HEK293T (cell line): Measurements from ENCODE around the gene NEBL.
"Not testable (repeated sequence)": the region's sequence is repeated elsewhere in the genome, so short reads cannot be mapped to it uniquely, and the experiment has no call there.

Experiments
- CTCF ChIA-PET: fragments of 350-600 bp; formaldehyde crosslinking; extraction: SDS; loops from one replicate; lab custom pipeline; 2021; ENCODE audit warnings: antibody characterized with exemption, inconsistent platforms; lab: Yijun Ruan, JAX
- POLR2A ChIA-PET: fragments of 350-600 bp; formaldehyde crosslinking; extraction: SDS; loops from one replicate; lab custom pipeline; 2020; ENCODE audit warnings: antibody characterized with exemption, inconsistent platforms; lab: Yijun Ruan, JAX
- DNase-seq: peaks from one replicate; pipeline ENCODE4 v3.0.0; 2012; ENCODE audit warnings: mixed read lengths; ENCODE audit errors: extremely low spot score
- ARNT ChIP-seq: fragments of 450-650 bp; IDR thresholded peaks from 2 replicates; pipeline ENCODE4 v1.6.1; 2017; ENCODE audit warnings: mild to moderate bottlenecking
- BHLHE40 ChIP-seq: fragments of 450-650 bp; IDR thresholded peaks from 2 replicates; pipeline ENCODE4 v1.6.1; 2016; ENCODE audit warnings: mild to moderate bottlenecking, moderate library complexity, borderline replicate concordance
- CTBP1 ChIP-seq: fragments of 450-650 bp; IDR thresholded peaks from 2 replicates; pipeline ENCODE4 v1.6.1; 2016; ENCODE audit warnings: borderline replicate concordance
- ELF4 ChIP-seq: fragments of 450-650 bp; IDR thresholded peaks from 2 replicates; pipeline ENCODE4 v1.6.1; 2017; ENCODE audit warnings: antibody characterized with exemption
- FOXA1 ChIP-seq: fragments of 450-650 bp; IDR thresholded peaks from 2 replicates; pipeline ENCODE4 v1.6.1; 2016; ENCODE audit warnings: mild to moderate bottlenecking
- FOXK2 ChIP-seq: fragments of 450-650 bp; IDR thresholded peaks from 2 replicates; pipeline ENCODE4 v1.6.1; 2016; ENCODE audit warnings: mild to moderate bottlenecking
- FOXM1 ChIP-seq: fragments of 450-650 bp; IDR thresholded peaks from 2 replicates; pipeline ENCODE4 v1.6.1; 2017; ENCODE audit warnings: mild to moderate bottlenecking, borderline replicate concordance
- HDGF ChIP-seq: fragments of 450-650 bp; IDR thresholded peaks from 2 replicates; pipeline ENCODE4 v1.6.1; 2017; ENCODE audit warnings: antibody characterized with exemption, borderline replicate concordance
- L3MBTL2 ChIP-seq: fragments of 450-650 bp; conservative IDR thresholded peaks from 2 replicates; pipeline ENCODE4 v1.6.1; 2016; ENCODE audit warnings: mild to moderate bottlenecking
- LEF1 ChIP-seq: fragments of 450-650 bp; IDR thresholded peaks from 2 replicates; pipeline ENCODE4 v1.6.1; 2017; ENCODE audit warnings: mild to moderate bottlenecking, borderline replicate concordance
- NFRKB ChIP-seq: fragments of 450-650 bp; IDR thresholded peaks from 2 replicates; pipeline ENCODE4 v1.6.1; 2016; ENCODE audit warnings: mild to moderate bottlenecking, moderate library complexity
- SP1 ChIP-seq: fragments of 450-650 bp; IDR thresholded peaks from 2 replicates; pipeline ENCODE4 v1.6.1; 2017
- SUZ12 ChIP-seq: fragments of 450-650 bp; IDR thresholded peaks from 2 replicates; pipeline ENCODE4 v1.6.1; 2016; ENCODE audit warnings: mild to moderate bottlenecking
- TARDBP ChIP-seq: fragments of 450-650 bp; IDR thresholded peaks from 2 replicates; pipeline ENCODE4 v1.6.1; 2016
- ZNF384 ChIP-seq: fragments of 450-650 bp; IDR thresholded peaks from 2 replicates; pipeline ENCODE4 v1.6.1; 2016
- TF ChIP-seq, protein P1 (sequence below): fragments of 450-650 bp; IDR thresholded peaks from 2 replicates; pipeline ENCODE4 v1.6.1; 2016

NEBL gene

GRCh38 chr10:20897146-20897825 is at the start of gene NEBL:
TSS of gene NEBL (minus strand) at chr10:20897311. CDS start at chr10:20897205, 106 bp downstream.
- ChIA-PET POLR2A (no interaction called here), CTCF (no interaction called here)
- DNase-seq: no peak
- TF ChIP-seq, protein P1, sequence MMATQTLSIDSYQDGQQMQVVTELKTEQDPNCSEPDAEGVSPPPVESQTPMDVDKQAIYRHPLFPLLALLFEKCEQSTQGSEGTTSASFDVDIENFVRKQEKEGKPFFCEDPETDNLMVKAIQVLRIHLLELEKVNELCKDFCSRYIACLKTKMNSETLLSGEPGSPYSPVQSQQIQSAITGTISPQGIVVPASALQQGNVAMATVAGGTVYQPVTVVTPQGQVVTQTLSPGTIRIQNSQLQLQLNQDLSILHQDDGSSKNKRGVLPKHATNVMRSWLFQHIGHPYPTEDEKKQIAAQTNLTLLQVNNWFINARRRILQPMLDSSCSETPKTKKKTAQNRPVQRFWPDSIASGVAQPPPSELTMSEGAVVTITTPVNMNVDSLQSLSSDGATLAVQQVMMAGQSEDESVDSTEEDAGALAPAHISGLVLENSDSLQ: no peak
- TF ChIP-seq ARNT (no peak), FOXM1 (no peak), FOXK2 (no peak), SUZ12 (no peak), FOXA1 (no peak), BHLHE40 (no peak), ZNF384 (no peak), CTBP1 (no peak), NFRKB (no peak), LEF1 (no peak), TARDBP (no peak), HDGF (no peak), ELF4 (no peak), SP1 (no peak), L3MBTL2 (no peak)

DNA sequence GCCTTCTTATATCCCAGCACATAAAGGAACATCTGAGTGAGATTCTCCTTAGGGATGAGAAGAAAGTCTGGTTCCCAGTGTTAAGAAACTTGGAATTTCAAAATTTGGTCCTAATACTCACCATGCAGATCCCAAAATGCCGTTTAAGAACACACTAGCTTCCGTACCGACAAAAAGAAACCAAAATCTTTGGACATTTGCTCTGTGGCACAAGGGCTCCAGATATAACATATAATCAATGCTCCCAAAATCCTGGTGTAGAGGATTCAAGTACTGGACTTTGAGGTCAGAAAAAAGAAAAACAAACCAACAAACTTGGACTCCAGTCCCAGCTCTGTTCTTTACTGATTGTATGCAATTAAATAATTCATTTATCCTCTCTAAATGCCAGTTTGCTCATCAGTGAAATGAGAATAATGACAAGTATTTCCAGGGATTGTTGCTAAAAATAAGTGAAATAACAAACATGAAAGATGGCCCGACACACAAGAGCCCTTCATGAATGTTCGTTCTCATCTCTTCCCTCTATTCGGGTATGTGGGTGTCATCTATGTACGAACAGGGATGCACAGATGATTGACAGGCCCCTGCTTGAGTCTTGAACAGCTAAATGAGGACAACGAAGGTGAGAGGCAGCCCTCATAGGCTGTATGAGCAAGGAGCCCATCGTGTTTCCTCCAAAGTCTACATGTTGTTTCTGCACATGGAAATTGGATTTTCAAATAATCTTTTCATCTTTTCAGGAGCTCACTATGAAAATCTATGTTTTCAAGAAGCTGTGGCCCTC is 48.6 kb upstream of the NEBL start:
- CTCF ChIA-PET: no interaction called here
- DNase-seq: no peak
- no peak for TF ChIP-seq L3MBTL2
- TF ChIP-seq, protein P1: peak; percentile 63; the same call in 1 of the 2 replicates
- POLR2A ChIA-PET: no interaction called here

- TF ChIP-seq SUZ12: no peak
- TF ChIP-seq CTBP1: no peak
- no peak for TF ChIP-seq FOXK2
- no peak for TF ChIP-seq LEF1
- no peak for TF ChIP-seq NFRKB
- TF ChIP-seq HDGF: no peak
- no peak for TF ChIP-seq L3MBTL2
- no peak for TF ChIP-seq BHLHE40
- TF ChIP-seq ELF4: no peak
- no peak for TF ChIP-seq FOXA1
- TF ChIP-seq, protein P1: no peak
- TF ChIP-seq SP1: no peak
- no peak for TF ChIP-seq TARDBP
- no peak for TF ChIP-seq ZNF384
- CTCF ChIA-PET: no interaction called here
- POLR2A ChIA-PET: no interaction called here
These were observed 47.8 kb upstream of the NEBL start for GRCh38 chr10:20944789-20945502.

DNA sequence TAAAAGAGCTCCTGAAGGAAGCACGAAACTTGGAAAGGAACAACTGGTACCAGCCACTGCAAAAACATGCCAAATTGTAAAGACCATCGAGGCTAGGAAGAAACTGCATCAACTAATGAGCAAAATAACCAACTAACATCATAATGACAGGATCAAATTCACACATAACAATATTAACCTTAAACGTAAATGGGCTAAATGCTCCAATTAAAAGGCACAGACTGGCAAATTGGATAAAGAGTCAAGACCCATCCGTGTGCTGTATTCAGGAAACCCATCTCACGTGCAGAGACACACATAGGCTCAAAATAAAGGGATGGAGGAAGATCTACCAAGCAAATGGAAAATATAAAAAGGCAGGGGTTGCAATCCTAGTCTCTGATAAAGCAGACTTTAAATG is 42.3 kb upstream of the NEBL start:
- DNase-seq, POLR2A ChIA-PET, CTCF ChIA-PET: not testable (repeated sequence)

More at GRCh38 chr10:20944789-20945502, 47.8 kb upstream of the NEBL start:
- DNase-seq: no peak

DNA sequence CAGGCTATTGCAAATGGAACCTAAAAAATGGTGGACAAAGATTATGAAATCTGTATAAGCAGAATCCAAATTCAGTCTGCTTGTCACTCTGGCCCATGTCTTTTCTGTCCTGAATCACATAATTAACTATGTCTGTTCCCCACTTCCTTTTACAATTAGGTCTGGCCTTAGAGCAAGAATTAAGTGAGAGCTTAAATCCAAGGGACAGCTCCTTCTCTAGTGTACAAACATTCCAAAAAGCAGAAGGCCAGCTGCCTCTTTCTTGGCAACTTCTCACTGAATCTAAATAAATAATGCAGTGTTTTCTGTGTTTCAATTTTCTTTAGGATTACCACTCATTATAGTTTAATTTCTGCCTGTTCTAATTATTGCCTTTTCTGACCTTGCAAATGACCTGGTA is 39.3 kb upstream of the NEBL start:
- POLR2A ChIA-PET: no interaction called here

More for the DNA sequence above, 39.3 kb upstream of the NEBL start:
- CTCF ChIA-PET: no interaction called here
- TF ChIP-seq L3MBTL2: no peak
- no peak for TF ChIP-seq CTBP1
- TF ChIP-seq FOXM1: no peak
- TF ChIP-seq ELF4: no peak
- TF ChIP-seq HDGF: no peak
- TF ChIP-seq, protein P1: no peak
- no peak for TF ChIP-seq NFRKB
- TF ChIP-seq FOXA1: no peak
- no peak for TF ChIP-seq TARDBP
- no peak for DNase-seq
